Upper lobe of right lung (tissue), 1 donor: ENCODE measurements around the gene TBX1. TPM values are rescaled to one million over a fixed set of nuclear protein-coding genes. Genes with fewer than 3 reads are reported as not detected.

Experiments
- ATAC-seq: fragments of 200-7000 bp; cut with Tn5 transposase; one replicate; pipeline ENCODE4 v1.9.1; 2020; ENCODE audit warnings: mild to moderate bottlenecking, moderate library complexity
- DNase-seq: peaks from one replicate; pipeline ENCODE4 v3.0.0-alpha.2; 2020
- H3K27ac ChIP-seq: fragments of 200-600 bp; one replicate; pipeline ENCODE4 v1.8.0; 2022
- H3K27me3 ChIP-seq: fragments of 200-600 bp; one replicate; pipeline ENCODE4 v1.8.0; 2022; ENCODE audit warnings: mild to moderate bottlenecking
- H3K36me3 ChIP-seq: fragments of 200-600 bp; one replicate; pipeline ENCODE4 v1.8.0; 2022
- H3K4me1 ChIP-seq: fragments of 200-600 bp; one replicate; pipeline ENCODE4 v1.8.0; 2022
- H3K4me3 ChIP-seq: fragments of 200-600 bp; one replicate; pipeline ENCODE4 v1.8.0; 2022; ENCODE audit warnings: mild to moderate bottlenecking
- H3K9me3 ChIP-seq: fragments of 200-600 bp; one replicate; pipeline ENCODE4 v1.8.0; 2022
- CTCF ChIP-seq: fragments of 200-600 bp; IDR thresholded peaks from one replicate; pipeline ENCODE4 v1.8.0; 2022; ENCODE audit warnings: antibody characterized with exemption
- intact Hi-C: fragments of 100-400 bp; cut with DNase I; formaldehyde crosslinking; loops from one replicate; pipeline ENCODE4 v1.11.0; 2022
- total RNA-seq: library from RNA; stranded (reverse); fragmentation: NEBNext Ultra II Directional; extraction: Animal tissue kit (Norgen Biotek cat#: 25700); gene quantifications from one replicate; pipeline ENCODE4 v1.2.1, GENCODE V29; 2021
- donor health status: DM: no; HTN: yes; CAD: no; lungs with severe emphysema.

TBX1 gene
- total RNA-seq, 1 donor from 2014 or later, result 15.4 TPM

GRCh38 chr22:19793161-19793560, 32.6 kb downstream of the TBX1 start:
- Histone ChIP-seq H3K36me3 (no peaks in the 10 kb centered on the region), H3K9me3 (no peaks in the 10 kb centered on the region), H3K4me1 (no peaks in the 10 kb centered on the region), H3K4me3 (no peak overlapping the region), H3K27ac (no peak overlapping the region), H3K27me3 (no peaks in the 10 kb centered on the region)
- no peak for ATAC-seq
- intact Hi-C loops, result no loop called here
- TF ChIP-seq CTCF, result no peak
- DNase-seq, result no peak

GRCh38 chr22:19793661-19794310, 33.2 kb downstream of the TBX1 start:
- no peaks in the 10 kb centered on the region for H3K36me3 ChIP-seq
- no peak overlapping the region for H3K27ac ChIP-seq
- DNase-seq, result no peak
- no peaks in the 10 kb centered on the region for H3K27me3 ChIP-seq
- no peak overlapping the region for H3K4me3 ChIP-seq
- no peaks in the 10 kb centered on the region for H3K4me1 ChIP-seq
- intact Hi-C loops, result no loop called here
- H3K9me3 ChIP-seq, result no peaks in the 10 kb centered on the region
- no peak for ATAC-seq
- no peak for TF ChIP-seq CTCF

- Histone ChIP-seq H3K4me3 (no peak overlapping the region), H3K27ac (no peak overlapping the region), H3K9me3 (no peaks in the 10 kb centered on the region), H3K36me3 (no peaks in the 10 kb centered on the region), H3K4me1 (no peaks in the 10 kb centered on the region), H3K27me3 (no peaks in the 10 kb centered on the region)
- ATAC-seq, result no peak
- DNase-seq, result no peak
- intact Hi-C loops, result no loop called here
- TF ChIP-seq CTCF, result no peak
Observed at GRCh38 chr22:19795617-19796008, 35.0 kb downstream of the TBX1 start.

GRCh38 chr22:19796160-19796559, 35.6 kb downstream of the TBX1 start:
- no peaks in the 10 kb centered on the region for H3K27me3 ChIP-seq
- DNase-seq, result no peak
- no peak for ATAC-seq
- no peak overlapping the region for H3K4me3 ChIP-seq
- no peaks in the 10 kb centered on the region for H3K9me3 ChIP-seq
- no peak for TF ChIP-seq CTCF
- intact Hi-C loops, result no loop called here
- no peak overlapping the region for H3K27ac ChIP-seq
- H3K36me3 ChIP-seq, result no peaks in the 10 kb centered on the region
- H3K4me1 ChIP-seq, result no peaks in the 10 kb centered on the region

GRCh38 chr22:19797086-19798002, 36.8 kb downstream of the TBX1 start:
- no peaks in the 10 kb centered on the region for H3K36me3 ChIP-seq
- TF ChIP-seq CTCF, result no peak
- no peak overlapping the region for H3K27ac ChIP-seq
- DNase-seq (no peak), ATAC-seq (no peak)
- intact Hi-C loops, result no loop called here
- H3K27me3 ChIP-seq, result no peaks in the 10 kb centered on the region
- H3K4me3 ChIP-seq, result no peak overlapping the region
- no peaks in the 10 kb centered on the region for H3K4me1 ChIP-seq
- no peaks in the 10 kb centered on the region for H3K9me3 ChIP-seq
